Upper lobe of left lung (tissue), 6 donors: ENCODE measurements around the gene TBX4. TPM values are rescaled to one million over a fixed set of nuclear protein-coding genes. Genes with fewer than 3 reads are reported as not detected.
"Not testable (repeated sequence)": the region's sequence is repeated elsewhere in the genome, so short reads cannot be mapped to it uniquely, and the experiment has no call there.

ENCODE experiments used
- ATAC-seq, 2 donors: fragments of 200-7000 bp; cut with Tn5 transposase; one replicate each; pipeline ENCODE4 v1.9.1; 2022; ENCODE audit warnings: mild to moderate bottlenecking in 2 of 2, moderate library complexity in 2 of 2; ENCODE audit not compliant: low FRiP score in 2 of 2
- DNase-seq, 2 donors: peaks; one replicate each; pipeline ENCODE4 v3.0.0-alpha.2; 2019 to 2020
- H3K27ac ChIP-seq, 4 donors: fragments of 200-600 bp; sonication (generic); one replicate each; pipeline ENCODE4 v1.5.1; 2016 to 2019
- H3K27me3 ChIP-seq, 4 donors: fragments of 200-600 bp; sonication (generic); one replicate each; pipeline ENCODE4 v1.5.1; 2017 to 2019
- H3K36me3 ChIP-seq, 4 donors: fragments of 200-600 bp; sonication (generic); one replicate each; pipeline ENCODE4 v1.5.1; 2016 to 2019
- H3K4me1 ChIP-seq, 4 donors: fragments of 200-600 bp; sonication (generic); one replicate each; pipeline ENCODE4 v1.5.1; 2018 to 2019
- H3K4me3 ChIP-seq, 4 donors: fragments of 200-600 bp; sonication (generic); one replicate each; pipeline ENCODE4 v1.5.1; 2017 to 2019; ENCODE audit warnings: mild to moderate bottlenecking in 2 of 4, moderate library complexity in 1 of 4
- H3K9me3 ChIP-seq, 4 donors: fragments of 200-600 bp; sonication (generic); one replicate each; pipeline ENCODE4 v1.5.1; 2018 to 2019
- EP300 ChIP-seq, 4 donors: sonication (generic); formaldehyde crosslinking; IDR thresholded peaks; one replicate each; pipeline ENCODE4 v1.5.1; 2017; ENCODE audit warnings: antibody characterized with exemption in 4 of 4, control low read depth in 2 of 4
- POLR2A ChIP-seq, 4 donors: fragments of 450-650 bp; IDR thresholded peaks; one replicate each; pipeline ENCODE4 v1.5.1; 2016 to 2017; ENCODE audit warnings: antibody characterized with exemption in 4 of 4, mild to moderate bottlenecking in 2 of 4
- POLR2AphosphoS5 ChIP-seq, 2 donors: sonication (generic); formaldehyde crosslinking; IDR thresholded peaks; one replicate each; pipeline ENCODE4 v1.5.1; 2017; ENCODE audit warnings: antibody characterized with exemption in 2 of 2
- WGBS, 2 donors: methylation state at CpG; one replicate each; pipeline ENCODE4 v1.1.5; 2017 to 2018; 5-methylcytosine and 5-hydroxymethylcytosine counted together
- total RNA-seq, 6 donors: library from RNA; depleted of rRNA in 4 of 6; stranded (reverse); fragments of >200 nt in 4 of 6; gene quantifications; one replicate each; pipeline versions ENCODE4 v1.1.0 to v1.2.1, GENCODE V29; 2016 to 2021
- TF ChIP-seq, protein P1 (sequence below), 6 experiments: fragments of 450-650 bp in 4 of 6; fragments of 200-600 bp in 2 of 6; sonication (generic) in 2 of 6; IDR thresholded peaks; one replicate each; pipeline ENCODE4 v1.5.1; 2016 to 2019; ENCODE audit warnings: antibody characterized with exemption in 6 of 6
- donor health status: DM: no; HTN: no; CAD: no; lungs with moderate emphysema.
- donor health status: DM: no; HTN: yes; CAD: no; lungs with severe emphysema.

The TBX4 gene
- total RNA-seq, 6 donors from 2014 or later, result 10.2 to 69.1 (median 22.7) TPM

DNA sequence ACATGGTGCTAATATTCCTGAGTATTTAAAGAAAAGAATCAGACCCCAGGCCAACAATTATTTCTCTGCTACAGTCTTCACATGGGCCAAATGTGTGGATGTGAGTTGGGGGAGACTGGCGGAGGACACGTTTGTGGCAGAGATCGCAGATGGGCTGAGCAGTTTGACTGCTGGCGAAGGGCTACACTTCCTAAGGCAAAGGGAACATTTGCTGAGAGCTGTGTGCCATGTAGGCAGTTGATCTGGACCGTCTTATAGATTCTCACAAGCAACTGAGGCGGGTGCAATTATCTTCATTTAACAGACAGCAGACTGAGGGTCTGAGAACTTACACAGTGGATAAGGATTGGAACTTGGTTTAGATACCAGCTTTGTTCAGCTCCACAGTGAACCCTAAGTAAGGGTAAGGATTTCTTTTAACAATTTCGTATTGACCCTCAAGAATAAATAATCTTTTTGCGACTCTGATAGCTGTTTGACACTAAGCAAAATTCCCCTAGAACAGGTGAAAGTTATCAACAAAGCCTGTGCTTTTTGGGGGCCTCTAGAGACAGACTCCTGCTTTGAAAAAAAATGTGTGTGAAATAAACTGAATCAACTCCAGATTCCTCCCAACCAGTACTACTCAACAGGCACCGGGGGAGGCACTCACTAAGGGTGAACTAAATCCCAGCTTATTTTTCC is 55.3 kb downstream of the TBX4 start:
- Histone ChIP-seq H3K4me3 (no peak overlapping the region), H3K4me1 (no peaks in the 10 kb centered on the region), H3K36me3 (no peaks in the 10 kb centered on the region), H3K27ac (no peak overlapping the region), H3K9me3 (no peaks in the 10 kb centered on the region), H3K27me3 (no peaks in the 10 kb centered on the region)
- WGBS, 2 donors, result 79 to 84% methylated on average over 9 of the region's 9 CpGs
- ATAC-seq (no peak), DNase-seq (no peak)
- TF ChIP-seq, protein P1, sequence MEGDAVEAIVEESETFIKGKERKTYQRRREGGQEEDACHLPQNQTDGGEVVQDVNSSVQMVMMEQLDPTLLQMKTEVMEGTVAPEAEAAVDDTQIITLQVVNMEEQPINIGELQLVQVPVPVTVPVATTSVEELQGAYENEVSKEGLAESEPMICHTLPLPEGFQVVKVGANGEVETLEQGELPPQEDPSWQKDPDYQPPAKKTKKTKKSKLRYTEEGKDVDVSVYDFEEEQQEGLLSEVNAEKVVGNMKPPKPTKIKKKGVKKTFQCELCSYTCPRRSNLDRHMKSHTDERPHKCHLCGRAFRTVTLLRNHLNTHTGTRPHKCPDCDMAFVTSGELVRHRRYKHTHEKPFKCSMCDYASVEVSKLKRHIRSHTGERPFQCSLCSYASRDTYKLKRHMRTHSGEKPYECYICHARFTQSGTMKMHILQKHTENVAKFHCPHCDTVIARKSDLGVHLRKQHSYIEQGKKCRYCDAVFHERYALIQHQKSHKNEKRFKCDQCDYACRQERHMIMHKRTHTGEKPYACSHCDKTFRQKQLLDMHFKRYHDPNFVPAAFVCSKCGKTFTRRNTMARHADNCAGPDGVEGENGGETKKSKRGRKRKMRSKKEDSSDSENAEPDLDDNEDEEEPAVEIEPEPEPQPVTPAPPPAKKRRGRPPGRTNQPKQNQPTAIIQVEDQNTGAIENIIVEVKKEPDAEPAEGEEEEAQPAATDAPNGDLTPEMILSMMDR (IDR thresholded peaks at IDR 0.05), result no peak
- TF ChIP-seq POLR2AphosphoS5 (IDR thresholded peaks at IDR 0.05) (no peak), POLR2A (IDR thresholded peaks at IDR 0.05) (no peak), EP300 (IDR thresholded peaks at IDR 0.05) (no peak)

DNA sequence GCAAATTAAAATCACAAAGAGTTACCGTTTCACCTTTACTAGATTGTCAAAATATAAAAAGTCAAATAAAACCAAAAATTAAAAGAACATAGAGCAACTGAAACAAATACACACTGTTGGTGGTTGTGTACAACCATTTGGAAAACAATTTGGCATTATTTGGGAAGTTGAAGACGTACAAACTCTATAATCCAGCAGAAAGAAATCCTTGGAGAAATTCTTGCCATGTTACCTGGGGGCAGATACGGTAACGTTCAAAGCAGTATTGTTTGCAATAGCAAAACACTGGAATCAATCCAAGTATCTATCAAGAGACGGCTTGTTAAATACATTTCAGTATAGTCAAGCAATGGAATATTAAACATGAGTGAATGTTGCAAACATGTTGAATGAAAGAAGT is 56.7 kb downstream of the TBX4 start:
- ATAC-seq (no peak), DNase-seq (no peak)
- Histone ChIP-seq H3K36me3 (no peaks in the 10 kb centered on the region), H3K4me1 (no peaks in the 10 kb centered on the region), H3K27me3 (no peaks in the 10 kb centered on the region), H3K27ac (no peak overlapping the region), H3K4me3 (no peak overlapping the region), H3K9me3 (no peaks in the 10 kb centered on the region)
- WGBS, 2 donors, result 70 to 74% methylated on average over 5 of the region's 5 CpGs
- TF ChIP-seq POLR2A (IDR thresholded peaks at IDR 0.05), result no peak
- TF ChIP-seq POLR2AphosphoS5 (IDR thresholded peaks at IDR 0.05), result no peak
- no peak for TF ChIP-seq EP300 (IDR thresholded peaks at IDR 0.05)

DNA sequence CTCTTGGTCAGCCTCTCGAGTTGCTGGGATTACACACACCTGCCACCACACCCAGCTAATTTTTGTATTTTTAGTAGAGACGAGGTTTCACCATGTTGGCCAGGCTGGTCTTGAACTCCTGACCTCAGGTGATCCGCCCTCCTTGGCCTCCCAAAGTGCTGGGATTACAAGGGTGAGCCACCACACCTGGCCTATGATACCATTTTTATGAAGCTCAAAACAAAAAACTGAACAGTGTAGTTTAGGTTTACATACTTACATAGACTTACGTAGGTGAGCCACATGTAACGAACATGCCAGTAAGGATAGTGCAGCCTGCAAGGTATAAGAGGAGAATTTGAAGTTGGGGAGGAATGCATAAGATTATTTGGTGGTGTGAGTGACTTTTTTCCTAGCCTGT is 57.2 kb downstream of the TBX4 start:
- DNase-seq, ATAC-seq, H3K36me3 ChIP-seq, H3K4me3 ChIP-seq, H3K9me3 ChIP-seq, H3K27ac ChIP-seq, H3K27me3 ChIP-seq, H3K4me1 ChIP-seq: not testable (repeated sequence)
- 91 to 92% methylated on average over 5 of the region's 5 CpGs for WGBS, 2 donors

DNA sequence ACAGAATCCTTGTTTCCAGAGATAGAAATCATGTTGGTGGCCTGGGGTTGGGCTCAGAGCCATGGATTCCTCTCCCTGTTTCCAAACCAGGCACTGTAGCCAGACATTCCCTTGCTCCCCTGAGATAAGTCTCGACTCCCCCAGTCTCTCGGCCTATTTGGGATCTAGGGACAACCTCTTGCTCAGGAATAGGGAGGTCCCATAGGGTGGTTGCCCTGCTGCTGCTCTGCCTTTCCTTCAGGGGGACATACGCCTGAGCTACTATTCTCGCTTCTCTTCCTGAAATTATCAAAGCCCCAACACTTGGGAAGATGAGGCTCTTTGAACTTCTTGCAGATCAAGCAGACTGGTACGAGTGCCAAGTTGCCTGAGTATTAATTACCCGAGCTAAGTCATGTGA is 58.0 kb downstream of the TBX4 start:
- Histone ChIP-seq H3K9me3 (no peaks in the 10 kb centered on the region), H3K36me3 (no peaks in the 10 kb centered on the region), H3K27me3 (no peaks in the 10 kb centered on the region), H3K4me1 (no peaks in the 10 kb centered on the region), H3K27ac (no peak overlapping the region), H3K4me3 (no peak overlapping the region)
- TF ChIP-seq POLR2A (IDR thresholded peaks at IDR 0.05) (no peak), POLR2AphosphoS5 (IDR thresholded peaks at IDR 0.05) (no peak), EP300 (IDR thresholded peaks at IDR 0.05) (no peak)
- TF ChIP-seq, protein P1 (IDR thresholded peaks at IDR 0.05), result no peak
- ATAC-seq (no peak), DNase-seq (no peak)
- 81 to 85% methylated on average over 6 of the region's 6 CpGs for WGBS, 2 donors

DNA sequence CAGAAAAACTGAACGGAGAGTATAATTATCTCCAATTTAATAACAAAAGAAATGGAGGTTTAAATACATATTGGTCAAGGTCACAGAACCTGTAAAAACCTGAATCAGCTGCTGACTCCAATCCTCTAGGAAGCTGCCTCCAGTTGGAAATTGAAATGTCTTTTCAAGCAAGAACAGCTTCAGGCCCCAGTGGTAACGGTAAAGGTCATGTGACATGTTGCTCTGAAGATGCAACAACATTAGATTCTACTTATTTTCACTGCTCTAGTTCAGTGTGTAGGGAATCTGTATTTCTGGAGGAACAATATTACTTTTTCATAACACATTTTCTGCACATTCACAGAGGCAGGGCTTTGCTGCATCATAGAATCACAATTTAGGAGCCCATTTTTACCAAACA is 58.8 kb downstream of the TBX4 start:
- 62 to 65% methylated on average over 2 of the region's 2 CpGs for WGBS, 2 donors
- Histone ChIP-seq H3K36me3 (no peaks in the 10 kb centered on the region), H3K9me3 (no peaks in the 10 kb centered on the region), H3K4me1 (no peaks in the 10 kb centered on the region), H3K4me3 (no peak overlapping the region), H3K27me3 (no peaks in the 10 kb centered on the region), H3K27ac (no peak overlapping the region)
- no peak for TF ChIP-seq EP300 (IDR thresholded peaks at IDR 0.05)
- no peak for TF ChIP-seq POLR2AphosphoS5 (IDR thresholded peaks at IDR 0.05)
- TF ChIP-seq, protein P1 (IDR thresholded peaks at IDR 0.05), result no peak
- no peak for TF ChIP-seq POLR2A (IDR thresholded peaks at IDR 0.05)
- ATAC-seq, result no peak
- DNase-seq, result no peak
